ENCODE data around the gene ANAPC10.

The ANAPC10 gene

GRCh38 chr4:144948009-144948408, 150.0 kb downstream of the ANAPC10 start:
- Histone ChIP-seq H3K27me3 (ENCODE audit: control insufficient read depth, insufficient read depth, low read length) (no peaks in the 10 kb centered on the region), H3K4me1 (ENCODE audit: control insufficient read depth, insufficient read depth, low read length) (peaks cover 6% of the 10 kb centered on the region), H3K4me3 (ENCODE audit: low read depth, low read length) (no peak overlapping the region), H3K36me3 (ENCODE audit: control insufficient read depth, insufficient read depth, low read length) (no peaks in the 10 kb centered on the region), H3K9ac (ENCODE audit: low read depth, low read length) (no peak overlapping the region), H3K9me3 (ENCODE audit: control insufficient read depth, insufficient read depth, low read length) (no peaks in the 10 kb centered on the region)

All from iPS-15b (cell line).